Choroid plexus epithelial cell (primary cell): ENCODE data around the gene KCNMB2.
A peak's percentile ranks its signal among the peaks of the same experiment; 100 is the strongest.
"Not testable (repeated sequence)": the region's sequence is repeated elsewhere in the genome, so short reads cannot be mapped to it uniquely, and the experiment has no call there.

Source experiments
- DNase-seq: peaks from one replicate; pipeline ENCODE4 v3.0.0-alpha.2; 2010; ENCODE audit warnings: low read depth
- H3K4me3 ChIP-seq: 2 replicates; pipeline ENCODE4 v1.5.1; 2011; ENCODE audit warnings: low read depth, mild to moderate bottlenecking, control low read depth, low read length, moderate library complexity
- TF ChIP-seq, protein P1 (sequence below): conservative IDR thresholded peaks from 2 replicates; pipeline ENCODE4 v1.5.1; 2011; ENCODE audit warnings: low read depth, mild to moderate bottlenecking, control low read depth, inconsistent platforms, low read length, moderate library complexity

The KCNMB2 gene

GRCh38 chr3:178537122-178537705 is 978 bp downstream of the KCNMB2 start:
- H3K4me3 ChIP-seq: no peak overlapping the region
- TF ChIP-seq, protein P1, sequence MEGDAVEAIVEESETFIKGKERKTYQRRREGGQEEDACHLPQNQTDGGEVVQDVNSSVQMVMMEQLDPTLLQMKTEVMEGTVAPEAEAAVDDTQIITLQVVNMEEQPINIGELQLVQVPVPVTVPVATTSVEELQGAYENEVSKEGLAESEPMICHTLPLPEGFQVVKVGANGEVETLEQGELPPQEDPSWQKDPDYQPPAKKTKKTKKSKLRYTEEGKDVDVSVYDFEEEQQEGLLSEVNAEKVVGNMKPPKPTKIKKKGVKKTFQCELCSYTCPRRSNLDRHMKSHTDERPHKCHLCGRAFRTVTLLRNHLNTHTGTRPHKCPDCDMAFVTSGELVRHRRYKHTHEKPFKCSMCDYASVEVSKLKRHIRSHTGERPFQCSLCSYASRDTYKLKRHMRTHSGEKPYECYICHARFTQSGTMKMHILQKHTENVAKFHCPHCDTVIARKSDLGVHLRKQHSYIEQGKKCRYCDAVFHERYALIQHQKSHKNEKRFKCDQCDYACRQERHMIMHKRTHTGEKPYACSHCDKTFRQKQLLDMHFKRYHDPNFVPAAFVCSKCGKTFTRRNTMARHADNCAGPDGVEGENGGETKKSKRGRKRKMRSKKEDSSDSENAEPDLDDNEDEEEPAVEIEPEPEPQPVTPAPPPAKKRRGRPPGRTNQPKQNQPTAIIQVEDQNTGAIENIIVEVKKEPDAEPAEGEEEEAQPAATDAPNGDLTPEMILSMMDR: no peak
- no peak for DNase-seq

DNA sequence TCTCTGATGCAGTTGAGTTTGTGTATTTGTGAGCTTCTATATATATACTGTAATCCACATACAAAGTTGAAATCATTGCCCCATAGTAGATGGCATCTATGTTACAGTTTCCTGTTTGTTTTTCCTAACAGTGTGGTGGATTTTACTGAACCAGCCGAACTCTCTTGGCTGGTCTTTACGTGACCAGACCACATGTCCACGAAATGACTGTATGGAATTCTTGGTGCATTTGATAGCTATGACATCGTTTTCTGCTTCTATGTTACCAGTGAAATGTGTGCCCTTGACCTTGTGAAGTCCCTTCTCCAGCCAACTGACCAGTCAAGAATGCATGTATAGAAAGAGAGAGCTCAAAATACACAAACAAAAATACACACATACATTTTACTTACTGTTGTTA is 1.8 kb downstream of the KCNMB2 start:
- TF ChIP-seq, protein P1: no peak
- no peak for DNase-seq
- no peak overlapping the region for H3K4me3 ChIP-seq

- TF ChIP-seq, protein P1: no peak
Measured at GRCh38 chr3:178540184-178540583, 3.9 kb downstream of the KCNMB2 start.

DNA sequence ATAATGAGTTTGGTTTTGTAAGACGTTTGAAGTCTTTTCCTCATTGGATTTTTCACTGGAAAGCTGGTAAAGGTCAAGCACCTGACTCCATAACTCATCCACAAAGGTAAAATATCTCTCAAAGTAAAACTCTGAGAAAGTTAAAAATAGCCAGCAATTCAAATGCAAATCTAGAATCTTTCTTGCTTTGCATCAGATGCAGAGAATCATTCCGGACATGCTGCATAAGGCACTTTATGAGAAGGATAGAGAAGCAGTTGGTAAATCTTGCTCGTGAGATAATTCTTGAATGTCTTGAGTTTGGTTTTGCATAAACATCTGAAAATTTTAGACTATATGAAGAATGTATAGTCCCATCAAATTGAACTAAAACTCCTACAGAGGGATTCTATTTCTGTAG is 9.1 kb downstream of the KCNMB2 start:
- no peak for DNase-seq
- TF ChIP-seq, protein P1: no peak
- no peak overlapping the region for H3K4me3 ChIP-seq

More at GRCh38 chr3:178540184-178540583, 3.9 kb downstream of the KCNMB2 start:
- no peak overlapping the region for H3K4me3 ChIP-seq
- DNase-seq: no peak

DNA sequence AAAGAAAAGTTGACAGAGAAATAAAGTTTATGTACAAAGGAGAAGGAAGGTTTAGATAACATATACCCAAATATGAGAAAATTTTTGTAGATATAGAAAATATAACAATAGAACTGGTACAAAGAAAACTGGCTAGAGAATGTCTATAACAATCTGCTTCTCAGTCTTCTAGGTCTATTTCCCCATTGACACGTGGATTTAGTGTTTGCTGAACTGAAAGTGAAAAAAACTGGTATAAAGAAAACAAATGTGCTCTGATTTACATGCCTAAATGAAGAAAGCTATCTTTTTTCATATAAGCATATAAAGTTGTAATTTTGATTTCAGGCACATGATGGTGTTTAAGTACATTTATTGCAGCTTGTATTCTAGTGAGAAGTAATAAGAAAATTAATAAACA is 9.8 kb downstream of the KCNMB2 start:
- DNase-seq: no peak
- TF ChIP-seq, protein P1: no peak

DNA sequence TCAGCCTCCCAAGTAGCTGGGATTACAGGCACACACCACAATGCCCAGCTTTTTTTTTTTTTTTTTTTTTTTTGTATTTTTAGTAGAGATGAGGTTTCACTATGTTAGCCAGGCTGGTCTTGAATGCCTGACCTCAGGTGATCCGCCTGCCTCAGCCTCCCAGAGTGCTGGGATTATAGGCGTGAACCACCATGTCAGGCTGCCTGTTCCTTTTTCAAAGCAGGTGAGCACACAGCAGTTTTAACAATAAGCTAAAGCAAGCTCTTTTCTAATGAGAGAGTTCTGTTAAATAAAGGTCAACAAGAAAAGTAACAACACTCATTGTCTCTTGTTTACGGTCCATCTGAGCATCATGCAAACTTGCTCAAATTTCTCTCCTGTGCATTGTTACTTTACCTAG is 13.2 kb downstream of the KCNMB2 start:
- DNase-seq, H3K4me3 ChIP-seq: not testable (repeated sequence)

More for the DNA sequence above, 9.8 kb downstream of the KCNMB2 start:
- H3K4me3 ChIP-seq: no peak overlapping the region

DNA sequence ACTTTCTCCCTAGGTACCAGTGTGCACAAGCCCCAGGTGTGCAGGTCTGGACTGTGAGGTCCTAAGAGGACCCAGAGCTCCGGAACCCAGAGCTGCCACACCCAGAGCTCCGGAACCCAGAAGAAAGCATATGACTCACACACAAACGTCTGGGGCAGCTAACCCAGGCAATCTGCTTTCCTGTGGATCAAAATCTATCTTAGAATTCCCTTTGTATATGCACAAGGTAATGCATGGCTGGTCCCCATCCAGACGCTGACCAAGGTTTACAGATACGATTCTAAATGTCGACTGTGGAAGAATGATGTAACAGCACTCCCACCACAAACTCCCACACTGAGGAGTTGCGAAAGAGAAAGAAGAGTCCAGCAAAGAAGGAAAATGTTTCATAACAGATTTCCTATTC is 15.7 kb downstream of the KCNMB2 start:
- H3K4me3 ChIP-seq: no peak overlapping the region
- peak; percentile 13 for DNase-seq
- TF ChIP-seq, protein P1: no peak
